Measurements from ENCODE around the gene NCAM1. TPM values are rescaled to one million over a fixed set of nuclear protein-coding genes. Genes with fewer than 3 reads are reported as not detected.

Gene NCAM1
- total RNA-seq, 2 donors from 2014 or later = 0.39 TPM

DNA sequence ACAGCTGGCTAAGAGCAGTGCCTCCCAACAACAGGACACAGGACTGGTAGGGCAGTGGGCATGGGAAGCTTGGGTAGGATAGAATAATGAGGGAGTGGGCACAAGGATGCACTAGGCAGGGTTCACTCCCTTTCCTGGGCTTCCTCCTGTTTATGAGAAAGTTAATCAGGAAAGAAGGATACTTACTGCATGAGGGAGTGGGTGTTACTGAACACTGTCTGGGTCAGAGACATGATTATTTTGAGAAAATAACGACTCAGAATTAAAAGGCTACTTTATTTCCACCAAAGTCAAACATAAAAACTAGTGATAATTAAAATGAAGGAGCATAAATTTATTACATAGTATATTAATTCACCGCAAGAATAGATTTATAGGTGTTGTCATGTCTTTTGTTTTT lies 35.8 kb downstream of the NCAM1 start:
- DNase-seq (ENCODE audit: low spot score in 2 of 2) = no peak
- no peaks in the 10 kb centered on the region for H3K36me3 Mint-ChIP-seq
- no peak overlapping the region for H3K27ac Mint-ChIP-seq
- peaks cover 0 to 3% of the 10 kb centered on the region in 2 donors for H3K9me3 Mint-ChIP-seq
- no peak for ATAC-seq

DNA sequence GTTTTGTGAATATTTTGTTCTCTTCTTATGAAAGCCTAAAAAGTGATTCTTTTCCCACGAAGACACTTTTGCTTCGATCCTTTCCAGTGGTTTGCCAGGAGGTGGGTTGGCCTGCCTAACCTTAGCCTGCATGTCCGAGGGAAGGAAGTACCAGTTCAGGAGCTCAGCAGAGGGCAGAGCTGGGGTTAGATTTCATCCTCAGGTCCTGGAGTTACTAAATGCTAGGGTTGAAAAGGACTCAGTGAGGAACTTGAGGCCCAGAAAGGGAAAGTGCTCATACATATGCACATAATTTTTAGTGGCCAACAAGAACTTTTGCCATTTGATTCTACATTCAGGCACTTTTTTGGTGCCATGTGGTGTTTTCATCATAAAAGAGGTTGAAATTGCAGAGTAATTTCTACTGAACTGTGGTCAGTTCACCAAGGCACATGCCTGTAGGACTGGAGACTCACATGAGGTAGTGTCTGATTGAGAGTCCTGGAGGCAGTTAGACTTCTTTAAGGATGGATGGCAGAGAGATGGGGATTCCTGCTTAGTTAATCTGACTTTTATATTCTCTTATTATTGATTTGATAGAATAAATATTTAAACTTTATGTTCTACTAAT lies 36.7 kb downstream of the NCAM1 start:
- ATAC-seq = no peak
- Mint-ChIP-seq H3K36me3 (no peaks in the 10 kb centered on the region), H3K27ac (no peak overlapping the region), H3K9me3 (peaks cover 0 to 3% of the 10 kb centered on the region in 2 donors)
- no peak for DNase-seq (ENCODE audit: low spot score in 2 of 2)

DNA sequence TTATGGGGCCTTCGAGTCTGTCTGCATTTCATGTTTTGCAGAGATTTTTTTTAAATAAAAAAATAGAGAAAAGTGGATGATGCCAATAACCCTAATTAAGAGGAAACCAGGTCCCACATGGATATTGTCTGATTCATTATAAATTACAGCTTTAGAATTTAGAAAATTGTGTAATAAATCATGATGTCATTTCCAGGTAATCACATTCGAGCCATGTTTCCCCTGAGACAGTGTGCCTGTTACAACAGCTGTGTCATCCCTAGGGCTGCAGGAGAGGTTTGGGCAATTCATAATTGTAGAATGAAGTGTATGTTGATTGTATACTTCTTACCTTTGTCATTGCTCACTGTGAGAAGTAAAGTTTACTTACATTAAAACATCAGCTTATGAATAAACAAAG lies 38.3 kb downstream of the NCAM1 start:
- no peak for DNase-seq (ENCODE audit: low spot score in 2 of 2)
- H3K36me3 Mint-ChIP-seq = no peaks in the 10 kb centered on the region
- no peak for ATAC-seq
- no peak overlapping the region for H3K27ac Mint-ChIP-seq
- peaks cover 0 to 4% of the 10 kb centered on the region in 2 donors for H3K9me3 Mint-ChIP-seq

DNA sequence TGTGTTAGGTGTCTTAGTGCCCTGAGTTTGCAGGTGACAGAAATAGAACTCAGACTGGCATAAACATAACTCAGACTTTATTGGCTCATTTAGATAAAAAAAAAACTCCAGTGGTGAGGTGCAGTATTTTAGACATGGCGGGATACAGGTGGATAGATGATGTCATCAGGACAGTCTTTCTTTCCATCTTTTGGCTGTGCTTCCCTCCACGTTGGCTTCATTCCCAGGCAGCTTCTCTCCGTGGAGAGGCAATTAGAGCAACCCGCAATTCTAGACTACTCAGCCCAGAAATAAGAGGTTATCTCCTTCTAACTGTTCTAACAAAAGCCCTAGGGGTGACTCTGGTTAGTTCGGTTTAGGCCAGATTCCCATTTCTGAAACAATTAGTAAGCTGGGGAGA lies 40.5 kb downstream of the NCAM1 start:
- Mint-ChIP-seq H3K27ac (no peak overlapping the region), H3K9me3 (peaks cover 0 to 7% of the 10 kb centered on the region in 2 donors), H3K36me3 (no peaks in the 10 kb centered on the region)
- ATAC-seq (no peak), DNase-seq (ENCODE audit: low spot score in 2 of 2) (no peak)

DNA sequence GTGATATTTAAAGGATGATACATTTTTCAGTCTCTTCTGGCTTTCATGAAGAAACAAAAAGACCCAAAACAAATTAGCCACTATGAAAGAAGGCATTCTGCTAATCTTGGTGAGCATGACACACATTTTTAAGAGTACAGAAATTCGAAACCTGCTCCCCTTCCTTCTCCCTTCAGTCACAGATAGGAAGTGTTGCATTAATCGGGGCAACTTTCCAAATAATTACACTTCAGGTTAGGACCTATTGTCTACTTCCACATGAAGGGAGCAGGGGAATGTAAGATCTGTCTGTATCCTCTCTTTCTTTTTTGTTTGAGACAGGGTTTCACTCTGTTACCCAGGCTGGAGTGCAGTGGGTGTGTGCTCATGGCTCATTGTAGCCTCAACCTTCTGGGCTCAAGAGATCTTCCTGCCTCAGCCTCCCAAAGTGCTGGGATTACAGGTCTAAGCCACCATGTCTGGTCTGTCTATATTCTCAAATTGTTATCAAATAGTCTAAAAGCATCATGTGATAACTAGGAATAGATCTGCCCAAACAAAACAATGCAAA lies 45.8 kb downstream of the NCAM1 start:
- peaks cover 0 to 9% of the 10 kb centered on the region in 2 donors for H3K9me3 Mint-ChIP-seq
- ATAC-seq = no peak
- H3K27ac Mint-ChIP-seq = no peak overlapping the region
- no peaks in the 10 kb centered on the region for H3K36me3 Mint-ChIP-seq
- no peak for DNase-seq (ENCODE audit: low spot score in 2 of 2)

DNA sequence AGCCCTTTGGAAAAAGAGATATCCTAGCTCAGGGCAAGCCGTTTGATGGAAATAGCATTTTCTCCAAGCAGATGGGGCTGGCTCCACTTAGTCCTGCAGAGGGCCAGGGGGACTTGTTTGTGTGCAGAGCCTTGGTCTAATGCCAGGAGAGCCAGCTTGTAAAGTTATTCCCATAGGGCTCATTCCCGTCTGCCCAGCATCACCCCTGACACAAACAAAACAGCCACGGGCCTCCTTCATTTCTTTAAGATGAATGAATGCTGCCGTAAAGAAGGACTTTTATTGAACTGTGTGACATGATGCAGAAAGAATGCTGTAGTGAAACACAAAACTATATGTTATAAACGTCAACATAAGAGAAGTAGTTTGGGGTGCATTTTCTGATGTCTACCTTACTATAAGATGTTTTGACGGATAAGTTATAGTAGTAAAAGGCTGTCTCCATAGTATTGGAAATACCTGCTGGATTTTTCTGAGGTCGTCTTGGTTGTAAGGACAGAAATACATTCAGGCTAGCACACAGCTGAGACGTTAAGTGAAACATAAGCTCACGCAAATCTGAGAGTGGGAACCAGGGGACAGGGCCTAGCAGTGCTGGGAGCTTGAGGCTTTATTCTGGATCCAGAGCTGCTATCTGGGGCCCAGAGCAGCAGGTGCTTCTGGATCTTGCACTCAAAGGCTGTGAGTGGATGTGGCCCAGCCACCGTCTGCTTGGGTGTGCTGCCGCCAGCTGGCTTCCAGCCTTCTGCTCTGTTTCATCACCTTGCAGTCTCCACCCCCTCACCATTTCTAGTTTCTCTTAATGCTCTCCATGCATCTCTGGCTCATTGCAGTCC lies 53.3 kb downstream of the NCAM1 start:
- Mint-ChIP-seq H3K9me3 (peaks cover 0 to 3% of the 10 kb centered on the region in 2 donors), H3K27ac (peak overlapping the region in 1 of 2 donors; percentile 1), H3K36me3 (no peaks in the 10 kb centered on the region)
- ATAC-seq (no peak), DNase-seq (ENCODE audit: low spot score in 2 of 2) (no peak)

DNA sequence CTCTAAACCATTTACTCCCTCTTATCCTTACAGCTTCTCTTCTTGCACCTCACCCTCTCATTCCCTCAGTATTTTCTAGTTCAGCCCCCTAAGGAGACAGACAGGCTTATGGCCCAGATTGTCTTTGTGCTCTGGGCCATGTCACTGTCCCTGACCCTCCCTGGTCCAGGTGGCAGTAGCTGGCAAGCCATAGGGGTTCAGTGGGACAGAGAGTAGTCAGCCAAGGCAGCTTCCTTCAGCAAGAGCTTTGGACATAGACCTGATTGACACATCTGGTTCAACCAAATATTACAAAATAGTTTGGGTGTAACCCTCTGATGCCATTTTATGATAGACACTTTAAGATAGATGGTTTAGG lies 53.9 kb downstream of the NCAM1 start:
- peak overlapping the region in 1 of 2 donors; percentile 1 for H3K27ac Mint-ChIP-seq
- DNase-seq (ENCODE audit: low spot score in 2 of 2) (no peak), ATAC-seq (no peak)
- H3K9me3 Mint-ChIP-seq = peaks cover 0 to 3% of the 10 kb centered on the region in 2 donors
- no peaks in the 10 kb centered on the region for H3K36me3 Mint-ChIP-seq

DNA sequence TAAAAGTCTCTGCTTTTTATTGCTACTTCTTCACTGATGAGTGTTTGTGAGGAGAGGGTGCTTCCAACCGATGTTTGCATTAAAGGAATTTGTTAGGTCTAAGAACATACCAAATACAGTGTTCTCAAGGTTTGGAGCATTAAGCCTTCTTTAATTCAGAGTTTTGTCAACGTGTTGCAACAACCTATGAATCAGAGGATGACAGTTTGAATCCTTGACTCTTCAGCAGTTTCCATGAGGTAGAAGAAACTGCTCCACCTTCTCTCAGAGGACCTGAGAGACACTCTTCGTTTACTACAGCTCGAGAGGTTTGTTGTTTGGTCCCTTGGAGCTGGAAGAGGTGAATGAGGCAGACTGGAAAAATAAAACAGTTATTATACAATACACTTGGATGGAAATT lies 55.7 kb downstream of the NCAM1 start:
- no peak for DNase-seq (ENCODE audit: low spot score in 2 of 2)
- Mint-ChIP-seq H3K9me3 (peaks cover 0 to 2% of the 10 kb centered on the region in 2 donors), H3K36me3 (no peaks in the 10 kb centered on the region), H3K27ac (no peak overlapping the region)
- ATAC-seq = no peak

DNA sequence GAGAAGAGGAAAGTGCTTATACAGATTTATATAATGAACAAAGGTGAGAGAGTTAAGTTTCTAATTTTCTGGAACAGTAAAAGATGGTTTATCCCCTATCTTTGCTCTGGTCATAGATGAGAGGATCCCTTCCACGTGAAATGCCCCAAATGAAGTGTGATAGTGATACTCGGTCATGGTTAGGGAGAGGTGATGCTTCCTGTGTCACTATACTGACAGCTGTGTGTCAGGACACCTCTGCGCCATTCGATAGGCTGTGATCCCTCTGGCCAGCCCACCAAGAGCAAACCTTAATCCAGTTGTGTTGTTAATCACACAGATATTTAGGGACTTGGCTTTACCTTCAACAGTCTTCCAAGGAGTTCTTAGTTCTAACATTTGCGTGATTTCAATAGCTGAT lies 57.7 kb downstream of the NCAM1 start:
- no peaks in the 10 kb centered on the region for H3K9me3 Mint-ChIP-seq
- ATAC-seq (no peak), DNase-seq (ENCODE audit: low spot score in 2 of 2) (no peak)
- H3K36me3 Mint-ChIP-seq = no peaks in the 10 kb centered on the region
- no peak overlapping the region for H3K27ac Mint-ChIP-seq

DNA sequence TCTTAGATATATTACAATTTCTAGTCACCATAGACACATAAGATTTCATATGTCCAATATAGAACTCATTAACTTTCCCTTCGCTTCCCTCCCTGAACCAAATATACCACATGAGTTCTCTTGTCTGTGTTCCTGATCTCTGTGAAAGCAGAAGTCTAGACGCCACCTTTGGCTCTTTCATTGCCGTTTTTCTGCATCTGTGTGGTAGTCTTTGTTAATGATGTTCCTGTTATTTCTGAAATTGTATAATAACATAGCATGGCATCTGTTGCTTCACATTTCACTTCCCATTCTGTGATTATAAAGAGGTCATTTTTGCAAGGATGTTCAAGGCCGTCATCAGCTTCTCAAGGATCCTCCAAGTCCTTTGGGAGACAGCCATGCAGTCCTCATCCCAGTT lies 58.5 kb downstream of the NCAM1 start:
- DNase-seq (ENCODE audit: low spot score in 2 of 2) = no peak
- Mint-ChIP-seq H3K36me3 (no peaks in the 10 kb centered on the region), H3K27ac (no peak overlapping the region), H3K9me3 (no peaks in the 10 kb centered on the region)
- no peak for ATAC-seq

DNA sequence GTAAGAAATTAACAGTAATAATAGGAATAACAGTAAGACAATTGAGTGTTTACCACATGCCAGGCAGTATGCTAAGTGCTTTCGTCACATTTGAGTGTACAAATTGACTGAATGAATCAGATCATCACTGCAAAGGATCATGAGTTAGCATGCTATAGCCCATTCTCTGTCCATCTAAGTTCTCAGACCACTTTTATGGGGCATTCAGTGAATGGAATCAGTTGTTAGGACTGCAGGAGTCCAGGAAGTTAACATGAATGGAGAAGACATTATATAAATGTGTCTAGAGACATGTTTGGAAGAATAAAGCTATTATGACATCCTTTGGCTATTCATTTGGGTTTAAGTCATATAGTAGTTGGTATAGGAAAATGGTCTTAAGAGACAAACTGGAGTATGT lies 59.9 kb downstream of the NCAM1 start:
- Mint-ChIP-seq H3K27ac (no peak overlapping the region), H3K36me3 (no peaks in the 10 kb centered on the region), H3K9me3 (no peaks in the 10 kb centered on the region)
- ATAC-seq (no peak), DNase-seq (ENCODE audit: low spot score in 2 of 2) (no peak)

DNA sequence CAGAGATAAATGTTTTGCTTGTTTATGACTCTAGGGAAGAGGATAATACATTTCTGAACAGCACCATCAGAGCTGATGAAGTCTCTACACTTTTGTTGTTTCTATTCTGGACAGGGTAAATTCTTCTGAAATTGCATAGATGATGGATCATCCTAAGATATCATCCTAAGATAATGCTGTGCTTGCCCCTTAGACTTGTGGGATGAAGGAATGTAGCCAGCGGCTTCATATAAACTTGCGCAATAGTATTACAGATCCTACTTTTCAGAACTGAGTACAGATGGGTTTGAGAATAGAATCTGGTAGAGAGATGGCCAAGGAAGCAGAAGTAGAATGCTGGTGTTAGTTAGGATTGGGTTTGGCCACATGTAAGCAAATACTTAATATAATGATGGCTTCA lies 61.0 kb downstream of the NCAM1 start:
- Mint-ChIP-seq H3K27ac (no peak overlapping the region), H3K9me3 (no peaks in the 10 kb centered on the region)

DNA sequence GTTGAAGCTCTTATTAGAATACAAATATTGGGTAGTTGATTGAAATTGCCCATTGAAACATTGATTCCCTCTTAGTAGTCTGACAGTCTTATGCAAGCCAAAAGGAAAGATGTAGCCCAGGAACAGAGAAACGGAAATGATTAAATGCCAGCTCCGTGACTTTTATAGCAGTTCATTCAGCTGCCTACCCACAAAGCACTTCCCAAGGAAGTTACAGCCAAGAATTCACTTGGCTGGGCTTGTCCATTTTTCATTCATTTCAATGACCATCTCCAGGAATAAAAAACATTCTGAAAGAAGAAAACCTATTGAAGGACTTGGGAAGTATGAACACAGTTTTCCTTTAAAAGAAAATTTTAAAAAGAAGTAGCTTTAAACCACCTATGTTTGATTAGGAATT lies 62.0 kb downstream of the NCAM1 start:
- Mint-ChIP-seq H3K36me3 (no peaks in the 10 kb centered on the region), H3K9me3 (no peaks in the 10 kb centered on the region), H3K27ac (no peak overlapping the region)
- ATAC-seq (no peak), DNase-seq (ENCODE audit: low spot score in 2 of 2) (no peak)

More for the DNA sequence above, 61.0 kb downstream of the NCAM1 start:
- ATAC-seq = no peak
- DNase-seq (ENCODE audit: low spot score in 2 of 2) = no peak
- no peaks in the 10 kb centered on the region for H3K36me3 Mint-ChIP-seq

DNA sequence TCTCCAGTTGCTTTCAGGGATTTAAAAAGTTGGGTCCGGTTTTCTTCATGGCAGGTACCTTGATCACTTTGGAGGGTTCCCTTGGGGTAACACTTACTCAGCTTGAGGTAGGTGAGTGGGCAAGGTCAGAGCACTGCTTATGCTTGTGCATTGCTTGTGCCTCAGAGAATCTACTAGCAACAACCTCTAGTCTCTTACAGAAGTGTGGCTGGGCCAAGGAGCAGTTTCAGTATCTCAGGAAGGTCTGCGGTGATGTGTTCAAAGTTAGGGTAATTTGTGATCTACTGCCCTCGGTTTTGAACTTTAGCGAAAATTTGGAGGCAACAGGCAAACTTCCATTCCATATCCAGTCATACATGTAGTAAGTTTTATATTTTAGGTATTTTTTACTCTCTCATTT lies 62.8 kb downstream of the NCAM1 start:
- H3K27ac Mint-ChIP-seq = no peak overlapping the region
- DNase-seq (ENCODE audit: low spot score in 2 of 2) (no peak), ATAC-seq (no peak)
- no peaks in the 10 kb centered on the region for H3K36me3 Mint-ChIP-seq
- no peaks in the 10 kb centered on the region for H3K9me3 Mint-ChIP-seq

DNA sequence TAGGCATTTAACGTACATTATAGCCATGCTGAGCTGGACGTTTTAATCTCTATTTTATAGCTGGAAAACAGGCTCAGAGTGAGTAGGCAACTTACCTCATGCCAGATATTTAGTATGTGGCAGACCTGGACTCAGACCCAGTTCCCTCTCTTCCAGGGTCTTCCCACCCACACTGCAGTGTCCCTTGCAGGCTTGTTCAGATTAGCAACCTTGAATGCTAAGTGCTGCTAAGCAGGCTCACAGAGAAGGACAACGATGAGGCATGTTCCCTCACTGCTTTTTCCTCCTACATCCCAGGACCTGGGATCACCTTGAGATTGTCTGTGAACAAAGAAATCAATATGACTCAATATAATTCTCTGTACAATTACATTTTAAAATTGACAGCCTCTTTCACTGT lies 65.6 kb downstream of the NCAM1 start:
- no peak for ATAC-seq
- Mint-ChIP-seq H3K9me3 (no peaks in the 10 kb centered on the region), H3K36me3 (no peaks in the 10 kb centered on the region), H3K27ac (no peak overlapping the region)
- DNase-seq (ENCODE audit: low spot score in 2 of 2) = no peak

DNA sequence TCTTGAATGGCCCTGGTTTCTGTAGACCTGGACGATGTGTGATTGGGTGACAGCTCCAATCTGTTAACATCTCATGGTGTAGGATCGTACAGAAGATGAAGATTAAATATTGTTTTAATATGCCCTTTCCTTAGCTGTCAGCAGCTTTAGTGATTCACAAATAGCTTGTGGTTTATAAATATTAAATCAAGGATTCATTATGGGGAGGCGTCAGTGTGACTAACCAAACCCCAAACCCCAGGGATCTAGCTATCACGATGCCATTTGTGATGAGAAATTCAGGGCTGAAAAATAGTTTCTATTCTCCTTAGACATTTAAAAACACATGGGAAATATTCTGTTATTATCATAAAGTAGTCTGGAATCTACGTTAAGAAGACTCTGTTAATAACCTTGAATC lies 73.4 kb downstream of the NCAM1 start:
- DNase-seq (ENCODE audit: low spot score in 2 of 2) = no peak
- Mint-ChIP-seq H3K27ac (peak overlapping the region in 1 of 2 donors; percentile 47), H3K36me3 (peaks cover 0 to 6% of the 10 kb centered on the region in 2 donors), H3K9me3 (peaks cover 4 to 5% of the 10 kb centered on the region in 2 donors)
- no peak for ATAC-seq

DNA sequence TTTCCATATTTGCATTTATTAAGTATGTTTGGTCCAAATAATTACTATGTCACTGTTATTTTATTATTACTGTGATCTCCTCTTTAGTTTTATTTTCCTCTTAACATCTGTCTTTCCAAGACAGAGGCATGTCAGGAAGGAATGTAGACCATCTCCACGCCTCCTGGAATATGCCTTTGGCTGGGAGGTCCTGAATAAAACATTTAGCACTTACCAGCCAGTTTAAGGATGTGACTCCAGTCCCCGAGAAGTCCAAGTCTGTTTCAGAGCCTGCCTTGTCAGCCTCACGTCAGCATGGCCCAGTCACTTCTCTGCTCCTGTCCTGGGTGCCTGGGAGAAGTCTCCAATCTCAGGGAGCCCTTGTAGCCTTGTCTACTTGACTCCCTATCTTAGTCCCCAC lies 74.5 kb downstream of the NCAM1 start:
- ATAC-seq = no peak
- peaks cover 4 to 5% of the 10 kb centered on the region in 2 donors for H3K9me3 Mint-ChIP-seq

DNA sequence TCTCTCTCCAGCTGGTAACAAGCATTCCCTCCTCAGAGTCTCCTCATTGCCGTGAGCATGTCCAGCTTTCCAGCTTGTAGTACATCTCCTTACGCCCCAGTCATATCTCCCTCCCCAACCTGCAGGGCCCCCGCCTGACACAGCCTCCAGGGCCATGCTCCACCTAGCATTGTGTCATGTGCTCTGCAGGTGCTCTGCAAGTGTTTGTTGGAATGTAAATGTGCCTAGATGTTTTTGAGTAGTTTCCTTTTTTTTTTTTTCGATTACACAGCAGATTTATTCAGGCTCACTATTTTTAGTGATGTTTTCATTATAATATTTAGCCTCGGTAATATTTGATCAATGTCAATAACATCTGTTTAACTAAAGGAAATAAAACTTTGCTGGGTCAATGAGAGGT lies 82.5 kb downstream of the NCAM1 start:
- no peaks in the 10 kb centered on the region for H3K36me3 Mint-ChIP-seq
- peaks cover 0 to 6% of the 10 kb centered on the region in 2 donors for H3K9me3 Mint-ChIP-seq
- ATAC-seq (no peak), DNase-seq (ENCODE audit: low spot score in 2 of 2) (no peak)
- no peak overlapping the region for H3K27ac Mint-ChIP-seq

More for the DNA sequence above, 74.5 kb downstream of the NCAM1 start:
- Mint-ChIP-seq H3K27ac (no peak overlapping the region), H3K36me3 (peaks cover 0 to 6% of the 10 kb centered on the region in 2 donors)
- no peak for DNase-seq (ENCODE audit: low spot score in 2 of 2)
